Measurements from ENCODE around the gene MRPL54. TPM values are rescaled to one million over a fixed set of nuclear protein-coding genes. Genes with fewer than 3 reads are reported as not detected.

The MRPL54 gene
- total RNA-seq, 3 donors from 2014 or later, result 51.6 to 64.9 (median 56.2) TPM

GRCh38 chr19:3736106-3736724, 26.3 kb upstream of the MRPL54 start:
- Histone ChIP-seq H3K9me3 (no peaks in the 10 kb centered on the region), H3K4me1 (ENCODE audit: low read depth) (no peaks in the 10 kb centered on the region), H3K36me3 (ENCODE audit: low read depth) (peaks cover 12% of the 10 kb centered on the region), H3K4me3 (no peak overlapping the region)
- DNase-seq, result no peak
- intact Hi-C loops (cut with DNase I, micrococcal nuclease), result no loop called here
- no peak for ATAC-seq
- TF ChIP-seq CTCF (IDR thresholded peaks at IDR 0.05), result no peak

- TF ChIP-seq CTCF (IDR thresholded peaks at IDR 0.05), result no peak
- Histone ChIP-seq H3K36me3 (ENCODE audit: low read depth) (peaks cover 12% of the 10 kb centered on the region), H3K4me3 (no peak overlapping the region), H3K4me1 (ENCODE audit: low read depth) (no peaks in the 10 kb centered on the region), H3K9me3 (no peaks in the 10 kb centered on the region)
- DNase-seq (no peak), ATAC-seq (no peak)
- intact Hi-C loops (cut with DNase I, micrococcal nuclease), result no loop called here
Observed at GRCh38 chr19:3737487-3738205, 24.8 kb upstream of the MRPL54 start.

- H3K4me1 ChIP-seq (ENCODE audit: low read depth), result no peaks in the 10 kb centered on the region
- DNase-seq (no peak), ATAC-seq (no peak)
- H3K36me3 ChIP-seq (ENCODE audit: low read depth), result peaks cover 9% of the 10 kb centered on the region
- H3K4me3 ChIP-seq, result no peak overlapping the region
- TF ChIP-seq CTCF (IDR thresholded peaks at IDR 0.05), result no peak
- intact Hi-C loops (cut with DNase I, micrococcal nuclease), result no loop called here
- no peaks in the 10 kb centered on the region for H3K9me3 ChIP-seq
Observed at GRCh38 chr19:3738477-3739220, 23.8 kb upstream of the MRPL54 start.

GRCh38 chr19:3740431-3740830, 22.1 kb upstream of the MRPL54 start:
- ATAC-seq, result no peak
- no peak for TF ChIP-seq CTCF (IDR thresholded peaks at IDR 0.05)
- DNase-seq, result peak in 1 of 3 donors; percentile 43
- Histone ChIP-seq H3K4me1 (ENCODE audit: low read depth) (no peaks in the 10 kb centered on the region), H3K9me3 (no peaks in the 10 kb centered on the region), H3K36me3 (ENCODE audit: low read depth) (peaks cover 3% of the 10 kb centered on the region), H3K4me3 (no peak overlapping the region)
- intact Hi-C loops (cut with DNase I, micrococcal nuclease), result no loop called here

- TF ChIP-seq CTCF (IDR thresholded peaks at IDR 0.05), result no peak
- ATAC-seq, result peak; percentile 29
Observed at GRCh38 chr19:3743486-3743885, 19.0 kb upstream of the MRPL54 start.

More at GRCh38 chr19:3743486-3743885, 19.0 kb upstream of the MRPL54 start:
- H3K4me1 ChIP-seq (ENCODE audit: low read depth), result no peaks in the 10 kb centered on the region
- H3K4me3 ChIP-seq, result no peak overlapping the region
- intact Hi-C loops (cut with DNase I, micrococcal nuclease), result no loop called here
- DNase-seq, result no peak
- no peaks in the 10 kb centered on the region for H3K9me3 ChIP-seq
- peaks cover 2% of the 10 kb centered on the region for H3K36me3 ChIP-seq (ENCODE audit: low read depth)
